Thyroid gland (tissue), 4 donors: ENCODE measurements around the gene ARPC2. TPM values are rescaled to one million over a fixed set of nuclear protein-coding genes. Genes with fewer than 3 reads are reported as not detected.

Source experiments
- DNase-seq, 2 donors: peaks; one replicate each; pipeline ENCODE4 v3.0.0-alpha.2; 2019
- H3K27ac ChIP-seq, 3 donors: fragments of 200-600 bp; sonication (generic); 1 replicate in 2 of 3; 2 replicates in 1 of 3; pipeline ENCODE4 v1.5.1; 2016 to 2019; ENCODE audit warnings: mild to moderate bottlenecking in 1 of 3, moderate library complexity in 1 of 3
- H3K27me3 ChIP-seq: fragments of 200-600 bp; sonication (generic); one replicate; pipeline ENCODE4 v1.5.1; 2019
- H3K36me3 ChIP-seq, 2 donors: fragments of 200-600 bp; sonication (generic); one replicate each; pipeline ENCODE4 v1.5.1; 2016 to 2019
- H3K4me1 ChIP-seq, 2 donors: fragments of 200-600 bp; sonication (generic); one replicate each; pipeline ENCODE4 v1.5.1; 2017 to 2019
- H3K4me3 ChIP-seq, 3 donors: fragments of 200-600 bp; sonication (generic); replicated peaks in 1 of 3; 1 replicate in 2 of 3; 2 replicates in 1 of 3; pipeline ENCODE4 v1.5.1; 2016; ENCODE audit warnings: mild to moderate bottlenecking in 1 of 3
- H3K9me3 ChIP-seq: fragments of 200-600 bp; sonication (generic); one replicate; pipeline ENCODE4 v1.5.1; 2017
- CTCF ChIP-seq, 6 experiments: fragments of 200-600 bp in 3 of 6; fragments of 450-650 bp in 3 of 6; sonication (generic) in 3 of 6; IDR thresholded peaks; one replicate each; pipeline ENCODE4 v1.5.1; 2016 to 2019; ENCODE audit warnings: antibody characterized with exemption in 6 of 6, mild to moderate bottlenecking in 2 of 6, inconsistent platforms in 1 of 6, moderate library complexity in 1 of 6
- POLR2A ChIP-seq, 2 donors: fragments of 450-650 bp; IDR thresholded peaks; one replicate each; pipeline ENCODE4 v1.6.1; 2017; ENCODE audit warnings: antibody characterized with exemption in 2 of 2, mild to moderate bottlenecking in 2 of 2, moderate library complexity in 1 of 2
- WGBS, 2 donors: methylation state at CpG; one replicate each; pipeline ENCODE4 v1.1.5; 2017; 5-methylcytosine and 5-hydroxymethylcytosine counted together
- intact Hi-C: fragments of 100-400 bp; cut with DNase I; formaldehyde crosslinking; loops from one replicate; pipeline ENCODE4 v1.15.1; 2023
- total RNA-seq, 4 donors: library from RNA; depleted of rRNA; stranded (reverse); fragments of >200 nt; gene quantifications; one replicate each; pipeline ENCODE4 v1.2.3, GENCODE V29; 2016

The ARPC2 gene
- total RNA-seq, 4 donors from 2014 or later, result 157 to 219 (median 170) TPM

GRCh38 chr2:218216336-218216673, 684 bp upstream of the ARPC2 start:
- Histone ChIP-seq H3K27me3 (no peaks in the 10 kb centered on the region), H3K9me3 (no peaks in the 10 kb centered on the region), H3K27ac (peak overlapping the region; percentile 82 to 95 (median 91)), H3K36me3 (no peaks in the 10 kb centered on the region), H3K4me3 (peak overlapping the region; percentile 17 to 99 (median 95)), H3K4me1 (peaks cover 28 to 37% of the 10 kb centered on the region in 2 donors)
- WGBS, 2 donors, result 31 to 33% methylated on average over 9 of the region's 9 CpGs
- no peak for TF ChIP-seq CTCF (IDR thresholded peaks at IDR 0.05)
- TF ChIP-seq POLR2A (IDR thresholded peaks at IDR 0.05), result no peak
- DNase-seq, result peak; percentile 4 to 17
- intact Hi-C loops, result loop anchor here (10.0 kb wide), 1 partner anchor 48 kb away; the partner anchor contains the start of gene GPBAR1

DNA sequence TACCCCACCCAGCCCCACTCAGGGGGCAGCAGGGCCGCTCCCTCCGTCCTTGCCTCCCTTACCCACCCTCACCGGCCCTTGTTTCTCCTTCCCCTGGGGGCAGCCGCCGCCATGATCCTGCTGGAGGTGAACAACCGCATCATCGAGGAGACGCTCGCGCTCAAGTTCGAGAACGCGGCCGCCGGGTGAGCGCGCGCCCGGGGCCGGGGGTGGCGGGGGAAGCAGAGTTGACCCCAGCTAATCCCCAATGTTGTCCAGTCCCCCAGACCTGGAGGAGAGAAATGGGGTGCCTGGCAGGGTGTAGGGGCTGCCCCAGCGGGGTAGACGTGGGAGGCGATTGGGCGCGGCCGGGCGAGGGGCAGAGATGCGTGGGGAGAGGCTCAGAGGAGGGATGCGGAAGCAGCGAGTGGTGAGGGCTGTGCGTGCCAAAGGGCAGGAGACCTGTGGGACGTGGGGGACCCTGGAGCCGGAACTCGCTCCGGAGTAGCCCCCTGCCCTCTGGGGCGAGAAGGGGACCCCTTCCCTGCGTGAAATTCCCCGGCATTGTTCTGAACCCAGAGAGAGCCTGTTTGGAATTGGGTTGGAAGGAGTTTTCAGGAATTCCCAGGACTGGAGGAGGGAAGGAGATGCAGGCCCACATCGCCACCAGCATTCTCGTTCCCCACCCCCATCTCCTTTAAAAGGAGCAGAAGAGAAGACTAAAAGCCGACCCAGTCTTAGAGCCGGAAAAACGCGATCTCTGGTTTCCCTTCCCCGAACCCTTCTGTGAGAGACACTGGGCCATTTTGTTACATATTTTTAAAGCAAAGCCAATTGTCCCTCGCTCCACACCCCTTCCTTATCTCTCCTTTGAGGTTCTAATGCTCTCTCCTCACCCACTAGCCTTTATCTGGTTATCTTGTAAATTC, 625 bp downstream of the ARPC2 start:
- intact Hi-C loops, result loop anchor here (10.0 kb wide), 1 partner anchor 47 kb away; the partner anchor contains the start of gene GPBAR1
- peaks cover 30 to 45% of the 10 kb centered on the region in 2 donors for H3K4me1 ChIP-seq
- DNase-seq, result peak; percentile 33 to 39

GRCh38 chr2:218218268-218219185, 1.5 kb downstream of the ARPC2 start:
- H3K4me3 ChIP-seq, result peak overlapping the region in 2 of 3 donors; percentile 95 to 99
- 42 to 47% methylated on average over 4 of the region's 4 CpGs for whole genome bisulfite sequencing, 2 donors
- no peak for DNase-seq
- no peaks in the 10 kb centered on the region for H3K36me3 ChIP-seq
- intact Hi-C loops, result loop anchor here (10.0 kb wide), 1 partner anchor 46 kb away; the partner anchor contains the start of gene GPBAR1
- TF ChIP-seq POLR2A (IDR thresholded peaks at IDR 0.05) (no peak), CTCF (IDR thresholded peaks at IDR 0.05) (no peak)
- peaks cover 30 to 54% of the 10 kb centered on the region in 2 donors for H3K4me1 ChIP-seq
- no peaks in the 10 kb centered on the region for H3K27me3 ChIP-seq
- peak overlapping the region; percentile 82 to 95 (median 91) for H3K27ac ChIP-seq
- H3K9me3 ChIP-seq, result no peaks in the 10 kb centered on the region

More for the DNA sequence above, 625 bp downstream of the ARPC2 start:
- 2% methylated on average over 27 to 38 of the region's 47 CpGs for WGBS, 2 donors
- Histone ChIP-seq H3K27me3 (no peaks in the 10 kb centered on the region), H3K4me3 (peak overlapping the region; percentile 86 to 99 (median 95)), H3K9me3 (no peaks in the 10 kb centered on the region), H3K27ac (peak overlapping the region; percentile 82 to 95 (median 91)), H3K36me3 (no peaks in the 10 kb centered on the region)
- no peak for TF ChIP-seq CTCF (IDR thresholded peaks at IDR 0.05)
- TF ChIP-seq POLR2A (IDR thresholded peaks at IDR 0.05), result no peak

GRCh38 chr2:218219934-218220333, 2.9 kb downstream of the ARPC2 start:
- intact Hi-C loops, result loop anchor here (10.0 kb wide), 1 partner anchor 45 kb away; the partner anchor contains the start of gene GPBAR1
- 65 to 67% methylated on average over 2 of the region's 2 CpGs for WGBS, 2 donors
- peaks cover 30 to 54% of the 10 kb centered on the region in 2 donors for H3K4me1 ChIP-seq

More at GRCh38 chr2:218219934-218220333, 2.9 kb downstream of the ARPC2 start:
- Histone ChIP-seq H3K9me3 (no peaks in the 10 kb centered on the region), H3K27ac (no peak overlapping the region), H3K4me3 (no peak overlapping the region), H3K27me3 (no peaks in the 10 kb centered on the region), H3K36me3 (no peaks in the 10 kb centered on the region)
- no peak for TF ChIP-seq POLR2A (IDR thresholded peaks at IDR 0.05)
- no peak for TF ChIP-seq CTCF (IDR thresholded peaks at IDR 0.05)
- no peak for DNase-seq
